ENCODE measurements around the gene ANKRD55. TPM values are rescaled to one million over a fixed set of nuclear protein-coding genes. Genes with fewer than 3 reads are reported as not detected.
"Not testable (repeated sequence)": the region's sequence is repeated elsewhere in the genome, so short reads cannot be mapped to it uniquely, and the experiment has no call there.

Gene ANKRD55
- total RNA-seq, 2 donors from 2014 or later, result 0.27 to 0.29 TPM

GRCh38 chr5:56080375-56081052 is 152.6 kb downstream of the ANKRD55 start:
- peak overlapping the region; percentile 38 for H3K27ac Mint-ChIP-seq
- WGBS, 2 experiments (ENCODE audit: insufficient coverage in 1 of 2, insufficient read length in 1 of 2), result 83 to 90% methylated on average over 2 of the region's 2 CpGs

GRCh38 chr5:56079157-56079500 is 154.0 kb downstream of the ANKRD55 start:
- not testable (repeated sequence) for H3K4me3 Mint-ChIP-seq; DNase-seq; H3K27me3 Mint-ChIP-seq (ENCODE audit: insufficient read depth); H3K27ac Mint-ChIP-seq; H3K9me3 ChIP-seq (ENCODE audit: control insufficient read depth, low read length); H3K27ac ChIP-seq (ENCODE audit: low read depth, low read length); H3K4me1 ChIP-seq (ENCODE audit: control insufficient read depth, insufficient read depth, low read length); H3K36me3 Mint-ChIP-seq (ENCODE audit: low read depth); H3K4me1 Mint-ChIP-seq; H3K36me3 ChIP-seq (ENCODE audit: control insufficient read depth, insufficient read depth, low read length); H3K27me3 ChIP-seq (ENCODE audit: control insufficient read depth, insufficient read depth, low read length, poor library complexity, severe bottlenecking); H3K9me3 Mint-ChIP-seq; H3K4me3 ChIP-seq (ENCODE audit: low read length); H3K9ac ChIP-seq (ENCODE audit: extremely low read depth, low read length, poor library complexity, severe bottlenecking)
- WGBS, 2 experiments (ENCODE audit: insufficient coverage in 1 of 2, insufficient read length in 1 of 2), result 91 to 100% methylated on average over 2 to 5 of the region's 5 CpGs

More at GRCh38 chr5:56080375-56081052, 152.6 kb downstream of the ANKRD55 start:
- no peak for TF ChIP-seq CTCF (conservative IDR thresholded peaks at IDR 0.05)
- H3K4me3 ChIP-seq (ENCODE audit: low read length), result no peak overlapping the region
- Mint-ChIP-seq H3K4me1 (peaks cover 7% of the 10 kb centered on the region), H3K4me3 (no peak overlapping the region), H3K27me3 (ENCODE audit: insufficient read depth) (no peaks in the 10 kb centered on the region), H3K36me3 (ENCODE audit: low read depth) (no peaks in the 10 kb centered on the region), H3K9me3 (peaks cover 5% of the 10 kb centered on the region)
- no peaks in the 10 kb centered on the region for H3K9me3 ChIP-seq (ENCODE audit: control insufficient read depth, low read length)
- no peak overlapping the region for H3K9ac ChIP-seq (ENCODE audit: extremely low read depth, low read length, poor library complexity, severe bottlenecking)
- no peak overlapping the region for H3K27ac ChIP-seq (ENCODE audit: low read depth, low read length)
- no peaks in the 10 kb centered on the region for H3K4me1 ChIP-seq (ENCODE audit: control insufficient read depth, insufficient read depth, low read length)
- no peak for DNase-seq
- no peaks in the 10 kb centered on the region for H3K27me3 ChIP-seq (ENCODE audit: control insufficient read depth, insufficient read depth, low read length, poor library complexity, severe bottlenecking)
- no peaks in the 10 kb centered on the region for H3K36me3 ChIP-seq (ENCODE audit: control insufficient read depth, insufficient read depth, low read length)

- DNase-seq, result no peak
- H3K4me1 ChIP-seq (ENCODE audit: control insufficient read depth, insufficient read depth, low read length), result no peaks in the 10 kb centered on the region
- Mint-ChIP-seq H3K27me3 (ENCODE audit: insufficient read depth) (peaks cover 1% of the 10 kb centered on the region), H3K4me1 (peaks cover 7% of the 10 kb centered on the region), H3K4me3 (no peak overlapping the region), H3K36me3 (ENCODE audit: low read depth) (no peaks in the 10 kb centered on the region), H3K9me3 (peaks cover 3% of the 10 kb centered on the region), H3K27ac (no peak overlapping the region)
- WGBS, 2 experiments (ENCODE audit: insufficient coverage in 1 of 2, insufficient read length in 1 of 2), result 96 to 100% methylated on average over 3 to 6 of the region's 6 CpGs
- no peak overlapping the region for H3K9ac ChIP-seq (ENCODE audit: extremely low read depth, low read length, poor library complexity, severe bottlenecking)
- H3K4me3 ChIP-seq (ENCODE audit: low read length), result no peak overlapping the region
- no peaks in the 10 kb centered on the region for H3K36me3 ChIP-seq (ENCODE audit: control insufficient read depth, insufficient read depth, low read length)
- H3K9me3 ChIP-seq (ENCODE audit: control insufficient read depth, low read length), result no peaks in the 10 kb centered on the region
- H3K27me3 ChIP-seq (ENCODE audit: control insufficient read depth, insufficient read depth, low read length, poor library complexity, severe bottlenecking), result no peaks in the 10 kb centered on the region
- H3K27ac ChIP-seq (ENCODE audit: low read depth, low read length), result no peak overlapping the region
- no peak for TF ChIP-seq CTCF (conservative IDR thresholded peaks at IDR 0.05)
These were observed 154.6 kb downstream of the ANKRD55 start for GRCh38 chr5:56078278-56079156.

Measured in endodermal cell (in vitro differentiated cells).